HCT116 (cell line): Measurements from ENCODE around the gene COPG2. TPM values are rescaled to one million over a fixed set of nuclear protein-coding genes. Genes with fewer than 3 reads are reported as not detected.

ENCODE experiments used
- ATAC-seq: fragments of 200-7000 bp; cut with Tn5 transposase; 2 replicates; pipeline ENCODE4 v1.9.1; 2020; ENCODE audit warnings: mild to moderate bottlenecking, moderate library complexity
- BruUV-seq: library from RNA; stranded (reverse); fragments of 400-500 nt; replicated peaks from 2 replicates; lab custom pipeline; 2021; lab: Mats Ljungman, UMichigan
- CTCF ChIA-PET: fragments of 300-600 bp; sonication (Branson Sonifier 250); formaldehyde crosslinking; loops from one replicate; lab custom pipeline; 2021; ENCODE audit warnings: antibody characterized with exemption; lab: Charles Lee
- POLR2A ChIA-PET: fragments of 300-600, 350-600 bp; sonication (Branson Sonifier 250); formaldehyde crosslinking; loops from one replicate; lab custom pipeline; 2021; ENCODE audit warnings: antibody characterized with exemption; lab: Charles Lee
- RAD21 ChIA-PET, 2 experiments: fragments of 300-600 bp; sonication (Branson Sonifier 250); formaldehyde crosslinking; loops; one replicate each; lab custom pipeline; 2023; ENCODE audit warnings: low total read pairs in 2 of 2; ENCODE audit not compliant: uncharacterized antibody in 2 of 2, unreplicated experiment in 2 of 2, low non-redundant PET in 1 of 2; lab: Charles Lee
- DNase-seq: peaks from one replicate; pipeline ENCODE4 v3.0.0-alpha.2; 2010; ENCODE audit warnings: low read depth, low spot score
- H2AFZ ChIP-seq: fragments of 200-600 bp; shearing (Covaris generic), sonication (generic); 2 replicates; pipeline ENCODE4 v1.6.1; 2017; ENCODE audit warnings: low read depth, mixed run types, mixed read lengths, antibody characterized with exemption, low read length; ENCODE audit not compliant: poor library complexity, severe bottlenecking
- H3K27ac ChIP-seq: 2 replicates; pipeline ENCODE4 v1.5.1; 2012; ENCODE audit warnings: low read depth, low read length
- H3K27me3 ChIP-seq: fragments of 200-600 bp; sonication (generic); 2 replicates; pipeline ENCODE4 v1.6.1; 2016; ENCODE audit warnings: mixed run types, low read length, mixed read lengths; ENCODE audit not compliant: insufficient read depth
- H3K36me3 ChIP-seq, 2 experiments: fragments of 200-500 bp in 1 of 2; fragments of 200-600 bp in 1 of 2; sonication (Bioruptor generic) in 1 of 2; sonication (generic) in 1 of 2; 2 replicates each; pipeline versions ENCODE4 v1.5.1 to v1.6.1; 2014 to 2016; ENCODE audit warnings: low read length in 2 of 2, inconsistent platforms in 1 of 2, mixed read lengths in 1 of 2, mixed run types in 1 of 2; ENCODE audit not compliant: insufficient read depth in 2 of 2, control insufficient read depth in 1 of 2
- H3K4me1 ChIP-seq, 2 experiments: fragments of 200-600 bp in 1 of 2; sonication (generic) in 1 of 2; 2 replicates each; pipeline versions ENCODE4 v1.5.1 to v1.6.1; 2012 to 2017; ENCODE audit warnings: low read length in 2 of 2, inconsistent platforms in 1 of 2, mild to moderate bottlenecking in 1 of 2, mixed read lengths in 1 of 2, mixed run types in 1 of 2, moderate library complexity in 1 of 2; ENCODE audit not compliant: insufficient read depth in 2 of 2, control insufficient read depth in 1 of 2
- H3K4me2 ChIP-seq: fragments of 200-600 bp; sonication (generic); 2 replicates; pipeline ENCODE4 v1.6.1; 2017; ENCODE audit warnings: mixed run types, low read length, mixed read lengths
- H3K4me3 ChIP-seq, 2 experiments: fragments of 200-600 bp in 1 of 2; sonication (generic) in 1 of 2; replicated peaks in 1 of 2; 2 replicates each; pipeline ENCODE4 v1.5.1; 2011 to 2016; ENCODE audit warnings: low read length in 2 of 2, control low read depth in 1 of 2, low read depth in 1 of 2, mild to moderate bottlenecking in 1 of 2, mixed read lengths in 1 of 2, mixed run types in 1 of 2
- H3K79me2 ChIP-seq: fragments of 200-600 bp; sonication (generic); 2 replicates; pipeline ENCODE4 v1.6.1; 2017; ENCODE audit warnings: mild to moderate bottlenecking, mixed run types, low read length, moderate library complexity, mixed read lengths; ENCODE audit not compliant: insufficient read depth
- H3K9ac ChIP-seq: fragments of 200-600 bp; sonication (generic); 2 replicates; pipeline ENCODE4 v1.6.1; 2016; ENCODE audit warnings: low read length, mixed read lengths
- H3K9me2 ChIP-seq: fragments of 200-600 bp; sonication (generic), shearing (Covaris generic); 2 replicates; pipeline ENCODE4 v1.6.1; 2017; ENCODE audit warnings: mixed run types, mild to moderate bottlenecking, moderate library complexity; ENCODE audit not compliant: insufficient read depth
- H3K9me3 ChIP-seq, 2 experiments: fragments of 200-500 bp in 1 of 2; fragments of 200-600 bp in 1 of 2; sonication (Bioruptor generic) in 1 of 2; sonication (generic) in 1 of 2; 2 replicates each; pipeline ENCODE4 v1.6.1; 2014 to 2017; ENCODE audit warnings: low read length in 2 of 2, mixed read lengths in 2 of 2, inconsistent platforms in 1 of 2, low read depth in 1 of 2, mild to moderate bottlenecking in 1 of 2, mixed run types in 1 of 2, moderate library complexity in 1 of 2; ENCODE audit not compliant: control insufficient read depth in 1 of 2, insufficient read depth in 1 of 2
- H4K20me1 ChIP-seq: fragments of 200-600 bp; sonication (generic), shearing (Covaris generic); 2 replicates; pipeline ENCODE4 v1.6.1; 2017; ENCODE audit warnings: mixed run types, mild to moderate bottlenecking, moderate library complexity; ENCODE audit not compliant: insufficient read depth
- ATF3 ChIP-seq: IDR thresholded peaks from 2 replicates; pipeline ENCODE4 v1.6.1; 2012
- CBX3 ChIP-seq: IDR thresholded peaks from 2 replicates; pipeline ENCODE4 v1.6.1; 2012; ENCODE audit warnings: low read depth
- EGR1 ChIP-seq: IDR thresholded peaks from 2 replicates; pipeline ENCODE4 v1.6.1; 2012; ENCODE audit warnings: low read depth
- ELF1 ChIP-seq: IDR thresholded peaks from 2 replicates; pipeline ENCODE4 v1.6.1; 2012; ENCODE audit warnings: low read depth, borderline replicate concordance
- EZH2 ChIP-seq: fragments of 200-600 bp; sonication (generic); IDR thresholded peaks from 2 replicates; pipeline ENCODE4 v1.6.1; 2017; ENCODE audit warnings: antibody characterized with exemption, mixed run types
- POLR2A ChIP-seq: IDR thresholded peaks from 2 replicates; pipeline ENCODE4 v1.7.0; 2011; ENCODE audit warnings: borderline replicate concordance; ENCODE audit not compliant: insufficient read depth, insufficient read length; ENCODE audit errors: extremely low read depth
- REST ChIP-seq: IDR thresholded peaks from 2 replicates; pipeline ENCODE4 v1.6.1; 2012; ENCODE audit warnings: low read depth
- SP1 ChIP-seq: IDR thresholded peaks from 2 replicates; pipeline ENCODE4 v1.6.1; 2012; ENCODE audit warnings: low read depth
- SRF ChIP-seq: IDR thresholded peaks from 2 replicates; pipeline ENCODE4 v1.6.1; 2012; ENCODE audit warnings: low read depth
- intact Hi-C: fragments of 100-400 bp; cut with micrococcal nuclease; formaldehyde crosslinking; loops from 2 replicates; pipeline ENCODE4 v1.10.0; 2022
- total RNA-seq: library from RNA; stranded (reverse); gene quantifications from one replicate; pipeline ENCODE4 v1.2.1, GENCODE V29; 2021; ENCODE audit not compliant: unreplicated experiment

COPG2 gene
- total RNA-seq, 1 experiment from 2014 or later = 31.0 TPM

- Histone ChIP-seq H3K27me3 (no peaks in the 10 kb centered on the region), H3K27ac (no peak overlapping the region), H3K79me2 (no peaks in the 10 kb centered on the region), H3K4me3 (no peak overlapping the region)
- intact Hi-C loops = no loop called here
- POLR2A ChIA-PET = no interaction called here
- TF ChIP-seq EZH2 (no peak), EGR1 (no peak), SRF (no peak), ELF1 (no peak), POLR2A (no peak), CBX3 (no peak), SP1 (no peak), REST (no peak), ATF3 (no peak)
- TF ChIP-seq, all 23 proteins: peak for 0
- no peaks in the 10 kb centered on the region for H3K4me1 ChIP-seq
- ChIA-PET CTCF (interaction anchor here (0.7 kb wide), 1 partner anchor 461 kb away, joined by 3 read pairs; no protein-coding TSS in a partner anchor), RAD21 (no interaction called here)
- no peaks in the 10 kb centered on the region for H3K9me2 ChIP-seq
- no peak for ATAC-seq
- H3K36me3 ChIP-seq = no peaks in the 10 kb centered on the region
- no peak overlapping the region for H3K4me2 ChIP-seq
- DNase-seq = no peak
- BruUV-seq = no TSS peak
- H3K9ac ChIP-seq = no peak overlapping the region
- H2AFZ ChIP-seq = no peak overlapping the region
- H3K9me3 ChIP-seq = no peaks in the 10 kb centered on the region
- no peaks in the 10 kb centered on the region for H4K20me1 ChIP-seq
Observed at GRCh38 chr7:130700760-130701159, 32.2 kb upstream of the COPG2 start.
